Bladder microvascular endothelial cell (primary cell): Measurements from ENCODE around the gene USP2. TPM values are rescaled to one million over a fixed set of nuclear protein-coding genes. Genes with fewer than 3 reads are reported as not detected.

Experiments used
- total RNA-seq: library from RNA; depleted of rRNA; stranded (reverse); fragments of >200 nt; gene quantifications from 2 replicates; pipeline ENCODE4 v1.2.3, GENCODE V29; 2014

USP2 gene
- 0.06 TPM in 1 of 2 replicates, not detected in the other for total RNA-seq

GRCh38 chr11:119381181-119381988, at the start of gene USP2:
TSS of gene USP2 (minus strand) at chr11:119381690. CDS start at chr11:119373480, 8,210 bp downstream.

GRCh38 chr11:119422809-119423508, 41.5 kb upstream of the USP2 start, which contains the start of gene THY1:
TSS of gene THY1 (minus strand) at chr11:119423172. CDS start at chr11:119420905, 2,267 bp downstream.

GRCh38 chr11:119346605-119347004, 34.9 kb downstream of the USP2 start, which contains the start of gene MFRP:
TSS of gene MFRP (minus strand) at chr11:119346705. CDS start at chr11:119346513, 192 bp downstream.

GRCh38 chr11:119340335-119341221, 40.9 kb downstream of the USP2 start, which contains the start of gene C1QTNF5:
TSS of gene C1QTNF5 (minus strand) at chr11:119340883. CDS start at chr11:119340397, 486 bp downstream.

GRCh38 chr11:119334174-119334930, 47.1 kb downstream of the USP2 start, which contains the start of gene RNF26:
TSS of gene RNF26 (plus strand) at chr11:119334527. CDS start at chr11:119335123, 596 bp downstream.

GRCh38 chr11:119316729-119317591, 64.5 kb downstream of the USP2 start, which contains the start of gene MCAM:
TSS of gene MCAM (minus strand) at chr11:119317130. CDS start at chr11:119317101, 29 bp downstream.

Other genes starting within 250 kb of the USP2 start
- gene ABCG4, start 232.6 kb downstream of the USP2 start, total RNA-seq, result under 0.01 TPM in 1 of 2 replicates, not detected in the other
- gene NLRX1, start 213.0 kb downstream of the USP2 start, total RNA-seq, result 11.7 and 19.3 TPM in 2 replicates
- not detected in 2 replicates for gene NHERF4, start 196.2 kb downstream of the USP2 start, total RNA-seq
- gene CBL, start 175.4 kb downstream of the USP2 start, total RNA-seq, result 8.3 and 18.8 TPM in 2 replicates
- gene MCAM, start 64.6 kb downstream of the USP2 start, total RNA-seq, result 844 and 1,058 TPM in 2 replicates
- gene RNF26, start 47.2 kb downstream of the USP2 start, total RNA-seq, result 3.2 and 8.2 TPM in 2 replicates
- gene C1QTNF5, start 40.8 kb downstream of the USP2 start, total RNA-seq, result 62.3 and 67.1 TPM in 2 replicates
- gene MFRP, start 35.0 kb downstream of the USP2 start, total RNA-seq, result under 0.01 TPM in 1 of 2 replicates, not detected in the other
- 0.44 and 2.1 TPM in 2 replicates for gene THY1, start 41.5 kb upstream of the USP2 start, total RNA-seq